HL-60 (cell line): ENCODE data around the gene TMEM270.

Source experiments
- DNase-seq, 2 experiments: peaks; one replicate each; pipeline ENCODE4 v3.0.0-alpha.2; 2010 to 2020; ENCODE audit warnings: low read depth in 1 of 2, low spot score in 1 of 2
- H3K27ac ChIP-seq: fragments of 250-450 bp; sonication (Bioruptor Pico); replicated peaks from 2 replicates; pipeline ENCODE4 v1.5.1; 2020; ENCODE audit warnings: mild to moderate bottlenecking, moderate library complexity
- H3K27me3 ChIP-seq: fragments of 250-450 bp; sonication (Bioruptor Pico); 2 replicates; pipeline ENCODE4 v1.5.1; 2021; ENCODE audit warnings: mild to moderate bottlenecking, moderate library complexity; ENCODE audit not compliant: insufficient read depth, poor library complexity, severe bottlenecking
- H3K4me3 ChIP-seq: replicated peaks from 2 replicates; pipeline ENCODE4 v1.5.1; 2011; ENCODE audit warnings: mild to moderate bottlenecking, control low read depth, low read length; ENCODE audit not compliant: insufficient read depth
- CTCF ChIP-seq: IDR thresholded peaks from one replicate; pipeline ENCODE4 v1.5.1; 2011; ENCODE audit warnings: low read length, control low read depth, inconsistent platforms; ENCODE audit not compliant: insufficient read depth
- GABPA ChIP-seq: IDR thresholded peaks from 2 replicates; pipeline ENCODE4 v1.6.1; 2012; ENCODE audit warnings: low read depth
- POLR2AphosphoS5 ChIP-seq: IDR thresholded peaks from 2 replicates; pipeline ENCODE4 v1.6.1; 2012; ENCODE audit warnings: low read depth
- SPI1 ChIP-seq: IDR thresholded peaks from 2 replicates; pipeline ENCODE4 v1.6.1; 2012; ENCODE audit warnings: low read depth, mild to moderate bottlenecking, borderline replicate concordance
- TF ChIP-seq, protein P1 (sequence below): IDR thresholded peaks from 2 replicates; pipeline ENCODE4 v1.6.1; 2012; ENCODE audit warnings: low read depth; ENCODE audit not compliant: insufficient replicate concordance

Gene TMEM270

GRCh38 chr7:73909996-73910395 lies 49.0 kb downstream of the TMEM270 start:
- Histone ChIP-seq H3K27me3 (no peaks in the 10 kb centered on the region), H3K4me3 (no peak overlapping the region), H3K27ac (peak overlapping the region; percentile 94)
- TF ChIP-seq SPI1 = no peak
- no peak for TF ChIP-seq POLR2AphosphoS5
- no peak for TF ChIP-seq GABPA
- no peak for TF ChIP-seq CTCF
- TF ChIP-seq, protein P1, sequence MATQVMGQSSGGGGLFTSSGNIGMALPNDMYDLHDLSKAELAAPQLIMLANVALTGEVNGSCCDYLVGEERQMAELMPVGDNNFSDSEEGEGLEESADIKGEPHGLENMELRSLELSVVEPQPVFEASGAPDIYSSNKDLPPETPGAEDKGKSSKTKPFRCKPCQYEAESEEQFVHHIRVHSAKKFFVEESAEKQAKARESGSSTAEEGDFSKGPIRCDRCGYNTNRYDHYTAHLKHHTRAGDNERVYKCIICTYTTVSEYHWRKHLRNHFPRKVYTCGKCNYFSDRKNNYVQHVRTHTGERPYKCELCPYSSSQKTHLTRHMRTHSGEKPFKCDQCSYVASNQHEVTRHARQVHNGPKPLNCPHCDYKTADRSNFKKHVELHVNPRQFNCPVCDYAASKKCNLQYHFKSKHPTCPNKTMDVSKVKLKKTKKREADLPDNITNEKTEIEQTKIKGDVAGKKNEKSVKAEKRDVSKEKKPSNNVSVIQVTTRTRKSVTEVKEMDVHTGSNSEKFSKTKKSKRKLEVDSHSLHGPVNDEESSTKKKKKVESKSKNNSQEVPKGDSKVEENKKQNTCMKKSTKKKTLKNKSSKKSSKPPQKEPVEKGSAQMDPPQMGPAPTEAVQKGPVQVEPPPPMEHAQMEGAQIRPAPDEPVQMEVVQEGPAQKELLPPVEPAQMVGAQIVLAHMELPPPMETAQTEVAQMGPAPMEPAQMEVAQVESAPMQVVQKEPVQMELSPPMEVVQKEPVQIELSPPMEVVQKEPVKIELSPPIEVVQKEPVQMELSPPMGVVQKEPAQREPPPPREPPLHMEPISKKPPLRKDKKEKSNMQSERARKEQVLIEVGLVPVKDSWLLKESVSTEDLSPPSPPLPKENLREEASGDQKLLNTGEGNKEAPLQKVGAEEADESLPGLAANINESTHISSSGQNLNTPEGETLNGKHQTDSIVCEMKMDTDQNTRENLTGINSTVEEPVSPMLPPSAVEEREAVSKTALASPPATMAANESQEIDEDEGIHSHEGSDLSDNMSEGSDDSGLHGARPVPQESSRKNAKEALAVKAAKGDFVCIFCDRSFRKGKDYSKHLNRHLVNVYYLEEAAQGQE = no peak
- no peak for DNase-seq

DNA sequence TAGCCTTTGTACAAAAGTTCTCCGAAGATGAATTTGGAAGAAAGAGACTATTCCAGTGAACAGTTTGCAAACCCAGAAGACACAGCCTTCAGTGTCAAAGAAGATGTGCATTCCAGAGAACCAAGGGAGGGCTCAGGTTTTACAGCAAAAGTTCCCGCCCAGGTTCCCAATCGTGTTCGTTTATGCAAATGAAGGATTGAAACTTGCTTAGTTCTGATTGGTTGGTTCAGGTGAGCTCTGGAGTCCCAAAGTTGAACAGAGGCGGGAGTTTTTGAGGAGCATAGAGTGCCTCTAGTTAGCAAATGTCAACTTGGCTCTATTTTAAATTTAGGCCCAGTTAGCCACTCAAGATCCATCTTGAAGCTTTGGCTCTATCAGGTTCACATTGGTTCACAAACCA lies 51.3 kb downstream of the TMEM270 start:
- TF ChIP-seq, protein P1 = no peak
- TF ChIP-seq GABPA (no peak), SPI1 (no peak), POLR2AphosphoS5 (no peak)
- Histone ChIP-seq H3K27me3 (no peaks in the 10 kb centered on the region), H3K4me3 (no peak overlapping the region), H3K27ac (no peak overlapping the region)
- DNase-seq = no peak
